HG02610 (cell line): Measurements from ENCODE around the gene KLK3.

Experiments
- ATAC-seq: cut with Tn5 transposase; IDR thresholded peaks from one replicate; pipeline ENCODE4 v1.9.1; 2021; ENCODE audit warnings: mild to moderate bottlenecking, moderate library complexity; ENCODE audit not compliant: unreplicated experiment

KLK3 gene

GRCh38 chr19:50830266-50831025 lies 24.3 kb upstream of the KLK3 start:
- no peak for ATAC-seq

GRCh38 chr19:50831026-50831396 lies 23.7 kb upstream of the KLK3 start:
- ATAC-seq: no peak

- no peak for ATAC-seq
Measured at GRCh38 chr19:50832666-50833065, 22.0 kb upstream of the KLK3 start.

GRCh38 chr19:50833117-50833801 lies 21.5 kb upstream of the KLK3 start, which contains the start of gene KLK15:
KLK15 (minus strand) TSS chr19:50833574; CDS start chr19:50831492, 2,082 bp downstream.
- no peak for ATAC-seq

- no peak for ATAC-seq
Measured at GRCh38 chr19:50833802-50834167, 20.9 kb upstream of the KLK3 start.

- ATAC-seq: no peak
Measured at GRCh38 chr19:50835103-50835784, 19.5 kb upstream of the KLK3 start.

GRCh38 chr19:50835785-50836542 lies 18.8 kb upstream of the KLK3 start:
- ATAC-seq: peak; percentile 83

GRCh38 chr19:50836543-50837195 lies 18.0 kb upstream of the KLK3 start:
- ATAC-seq: no peak

- ATAC-seq: no peak
Measured at GRCh38 chr19:50837300-50837699, 17.4 kb upstream of the KLK3 start.

GRCh38 chr19:50838239-50838638 lies 16.5 kb upstream of the KLK3 start:
- no peak for ATAC-seq

- no peak for ATAC-seq
Measured at GRCh38 chr19:50839712-50840655, 14.7 kb upstream of the KLK3 start.

GRCh38 chr19:50842130-50842529 lies 12.6 kb upstream of the KLK3 start:
- ATAC-seq: no peak

GRCh38 chr19:50843205-50843604 lies 11.5 kb upstream of the KLK3 start:
- no peak for ATAC-seq

GRCh38 chr19:50843701-50844221 lies 11.0 kb upstream of the KLK3 start:
- ATAC-seq: no peak

GRCh38 chr19:50844296-50844935 lies 10.3 kb upstream of the KLK3 start:
- ATAC-seq: no peak

- no peak for ATAC-seq
Measured at GRCh38 chr19:50850738-50851137, 4.0 kb upstream of the KLK3 start.

- ATAC-seq: no peak
Measured at GRCh38 chr19:50851620-50852019, 3.1 kb upstream of the KLK3 start.

- ATAC-seq: no peak
Measured at GRCh38 chr19:50857366-50857765, 2.7 kb downstream of the KLK3 start.

GRCh38 chr19:50858886-50859285 lies 4.2 kb downstream of the KLK3 start:
- no peak for ATAC-seq
